GM18873 (cell line): Measurements from ENCODE around the gene LRCH1.

Experiments
- ATAC-seq: cut with Tn5 transposase; IDR thresholded peaks from one replicate; pipeline ENCODE4 v1.9.1; 2021; ENCODE audit warnings: mild to moderate bottlenecking, moderate library complexity, moderate number of reproducible peaks; ENCODE audit not compliant: unreplicated experiment, low FRiP score

Gene LRCH1

DNA sequence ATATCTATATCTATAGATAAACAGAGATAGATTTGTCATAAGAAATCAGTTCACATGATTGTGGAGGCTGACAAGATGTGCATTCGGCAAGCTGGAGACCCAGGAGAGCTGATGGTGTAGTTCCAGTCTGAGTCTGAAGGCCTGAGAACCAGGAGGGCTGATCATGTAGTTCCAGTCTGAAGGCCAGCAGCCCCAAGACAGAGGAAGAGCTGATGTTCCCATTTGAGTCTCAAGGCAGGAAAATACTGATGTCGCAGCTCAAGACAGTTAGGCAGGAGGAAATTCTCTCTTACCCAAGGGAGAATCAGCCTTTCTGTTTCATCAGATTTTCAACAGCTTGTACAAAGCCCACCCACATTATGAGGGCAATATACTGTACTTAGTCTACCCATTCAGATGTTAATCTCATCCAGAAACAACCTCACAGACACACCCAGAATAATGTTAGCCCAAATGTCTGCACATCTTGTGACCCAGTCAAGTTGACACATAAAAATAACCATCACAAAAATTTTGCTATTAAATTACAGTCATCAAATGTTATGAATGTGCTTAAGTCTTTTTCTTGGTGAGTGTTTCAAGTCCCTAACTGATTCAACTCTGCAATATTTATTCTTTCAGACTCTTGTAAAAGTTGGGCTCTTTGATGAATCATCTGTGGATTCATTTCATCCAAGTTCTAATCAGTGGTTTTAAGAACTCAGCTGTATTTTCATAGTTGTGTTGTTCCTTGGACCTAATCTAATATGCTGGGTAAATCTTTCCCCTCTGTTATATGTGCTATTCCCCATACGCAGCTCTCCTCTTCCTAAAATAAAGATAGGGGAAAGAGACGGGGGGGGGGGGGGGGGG lies 22.7 kb upstream of the LRCH1 start:
- no peak for ATAC-seq

GRCh38 chr13:46531953-46532352 lies 21.0 kb upstream of the LRCH1 start:
- ATAC-seq: no peak

DNA sequence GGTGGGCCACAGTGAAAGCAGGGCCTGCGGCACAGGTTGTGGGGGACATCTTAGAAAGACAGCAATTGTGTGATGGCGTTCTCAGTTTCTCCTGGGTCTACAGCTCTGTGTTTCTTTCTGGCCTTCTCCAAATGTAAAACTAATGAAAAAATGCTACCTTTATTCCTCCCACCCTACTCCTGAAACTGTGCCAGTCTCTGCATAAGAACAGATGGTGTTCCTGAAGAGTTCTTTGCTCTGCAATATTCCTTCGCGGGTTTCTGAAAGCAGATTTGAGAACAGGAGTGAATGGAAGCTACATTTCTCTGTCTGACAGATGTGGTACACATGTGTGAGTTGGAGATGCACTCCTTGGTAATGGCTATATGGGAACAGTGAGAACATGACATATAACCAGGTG lies 18.0 kb upstream of the LRCH1 start:
- ATAC-seq: no peak

DNA sequence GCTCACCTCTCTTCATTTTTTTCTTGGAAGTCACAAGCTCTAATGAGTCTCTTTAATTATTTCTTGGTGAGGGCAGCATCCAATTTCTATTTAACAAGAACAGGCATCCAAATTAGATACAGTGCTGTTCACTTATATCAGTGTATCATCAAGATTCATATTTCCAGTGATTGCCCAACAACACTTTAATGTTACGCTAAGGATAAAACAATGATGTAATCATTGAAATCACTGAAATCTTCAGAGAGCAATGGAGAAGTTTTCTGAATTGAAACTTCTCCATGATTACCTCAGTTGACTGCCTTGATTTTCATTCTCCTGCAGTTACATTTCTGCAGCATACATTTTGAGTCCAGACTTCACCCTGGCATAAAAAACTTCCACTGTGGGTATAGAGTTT lies 17.1 kb upstream of the LRCH1 start:
- ATAC-seq: no peak

DNA sequence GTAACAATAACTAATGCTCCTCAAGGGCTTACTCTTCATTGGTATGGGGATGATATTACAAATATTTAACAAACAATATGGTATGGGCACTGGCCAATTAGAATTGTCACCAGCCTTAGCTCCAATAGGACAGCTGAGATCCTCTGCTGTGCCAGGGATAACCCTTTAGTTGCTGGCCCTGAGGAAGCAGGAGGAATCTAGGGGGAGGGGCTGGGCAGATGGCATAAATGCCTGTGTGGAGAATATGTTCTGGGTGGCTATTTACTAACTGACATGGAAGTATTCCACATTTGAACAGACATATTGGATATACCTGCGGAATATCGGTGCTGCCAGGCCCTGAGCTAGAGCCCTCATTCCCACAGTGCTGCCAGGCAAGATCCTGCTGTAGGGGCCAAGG lies 16.6 kb upstream of the LRCH1 start:
- ATAC-seq: no peak

GRCh38 chr13:46539231-46539630 lies 13.7 kb upstream of the LRCH1 start:
- ATAC-seq: no peak

DNA sequence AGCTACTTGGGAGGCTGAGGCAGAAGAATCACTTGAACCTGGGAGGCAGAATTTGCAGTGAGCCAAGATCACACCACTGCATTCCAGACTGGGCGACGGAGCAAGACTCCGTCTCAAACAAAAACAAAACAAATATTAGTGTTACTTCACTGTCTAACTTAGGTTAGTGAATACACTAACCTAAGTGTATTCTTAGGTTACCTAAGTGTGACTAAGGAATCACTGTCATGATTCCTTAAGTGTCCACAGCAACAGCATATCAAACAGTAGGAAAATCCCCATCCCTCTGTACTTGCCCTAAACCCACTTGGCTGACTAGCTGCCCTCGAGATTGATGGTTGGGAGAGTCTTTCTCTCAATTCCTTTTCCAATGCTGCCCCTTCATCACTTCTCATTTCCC lies 11.8 kb upstream of the LRCH1 start:
- ATAC-seq: no peak

- no peak for ATAC-seq
Observed at GRCh38 chr13:46542833-46543232, 10.1 kb upstream of the LRCH1 start.

DNA sequence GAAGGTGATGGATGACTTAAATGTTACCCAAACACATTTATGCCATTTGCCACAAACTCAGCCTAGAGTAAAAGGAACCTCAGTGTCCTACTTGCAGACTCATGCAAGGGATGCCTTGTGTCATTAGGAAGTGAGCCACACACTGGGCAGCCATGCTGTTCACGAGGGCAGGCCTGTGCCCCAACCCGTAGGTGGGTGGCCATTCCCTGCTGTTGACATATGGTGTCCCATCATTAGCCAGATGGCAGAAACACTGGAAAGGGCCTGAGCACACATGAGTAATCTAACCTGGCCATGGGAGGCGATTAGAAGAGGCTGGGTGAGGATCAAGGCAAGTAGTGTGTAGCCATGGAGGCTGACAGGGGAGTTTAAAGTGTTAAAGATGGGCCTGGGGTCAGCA lies 9.7 kb upstream of the LRCH1 start:
- ATAC-seq: no peak

GRCh38 chr13:46544208-46544607 lies 8.8 kb upstream of the LRCH1 start:
- ATAC-seq: peak; percentile 59

- ATAC-seq: no peak
Observed at GRCh38 chr13:46544811-46545210, 8.2 kb upstream of the LRCH1 start.

DNA sequence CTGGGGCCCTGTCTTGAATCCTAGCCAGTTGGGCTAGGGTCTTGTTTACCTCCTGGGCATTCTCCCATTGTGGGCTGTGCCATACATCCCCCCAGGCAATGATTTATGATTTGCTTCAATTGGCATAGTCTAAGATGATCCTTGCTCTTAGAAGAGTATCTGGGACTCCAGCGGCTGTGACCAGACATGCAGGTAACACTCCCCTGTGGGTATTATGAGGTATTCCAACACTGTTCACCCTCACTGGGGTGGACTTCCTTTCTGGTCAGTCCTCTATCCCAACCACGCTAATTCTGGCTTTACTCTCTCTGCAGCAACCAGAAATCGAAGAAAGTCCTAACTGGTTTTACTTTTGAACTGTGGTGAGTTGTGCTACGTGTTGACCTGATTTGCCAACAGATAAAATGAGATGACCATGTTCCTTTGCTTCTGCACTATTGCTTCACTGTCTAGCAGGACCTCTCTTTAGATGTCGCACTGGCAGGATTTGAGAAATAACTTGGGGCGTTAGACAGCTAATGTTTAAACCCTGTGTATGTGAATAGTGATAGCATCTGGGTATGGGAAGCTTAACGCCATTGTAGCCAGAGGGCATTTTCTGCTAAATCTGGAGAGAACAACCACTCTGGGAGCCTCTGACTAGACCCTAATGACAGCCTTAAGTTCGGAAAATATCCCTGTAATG lies 6.7 kb upstream of the LRCH1 start:
- no peak for ATAC-seq

GRCh38 chr13:46550822-46551221 lies 2.1 kb upstream of the LRCH1 start:
- ATAC-seq: no peak

DNA sequence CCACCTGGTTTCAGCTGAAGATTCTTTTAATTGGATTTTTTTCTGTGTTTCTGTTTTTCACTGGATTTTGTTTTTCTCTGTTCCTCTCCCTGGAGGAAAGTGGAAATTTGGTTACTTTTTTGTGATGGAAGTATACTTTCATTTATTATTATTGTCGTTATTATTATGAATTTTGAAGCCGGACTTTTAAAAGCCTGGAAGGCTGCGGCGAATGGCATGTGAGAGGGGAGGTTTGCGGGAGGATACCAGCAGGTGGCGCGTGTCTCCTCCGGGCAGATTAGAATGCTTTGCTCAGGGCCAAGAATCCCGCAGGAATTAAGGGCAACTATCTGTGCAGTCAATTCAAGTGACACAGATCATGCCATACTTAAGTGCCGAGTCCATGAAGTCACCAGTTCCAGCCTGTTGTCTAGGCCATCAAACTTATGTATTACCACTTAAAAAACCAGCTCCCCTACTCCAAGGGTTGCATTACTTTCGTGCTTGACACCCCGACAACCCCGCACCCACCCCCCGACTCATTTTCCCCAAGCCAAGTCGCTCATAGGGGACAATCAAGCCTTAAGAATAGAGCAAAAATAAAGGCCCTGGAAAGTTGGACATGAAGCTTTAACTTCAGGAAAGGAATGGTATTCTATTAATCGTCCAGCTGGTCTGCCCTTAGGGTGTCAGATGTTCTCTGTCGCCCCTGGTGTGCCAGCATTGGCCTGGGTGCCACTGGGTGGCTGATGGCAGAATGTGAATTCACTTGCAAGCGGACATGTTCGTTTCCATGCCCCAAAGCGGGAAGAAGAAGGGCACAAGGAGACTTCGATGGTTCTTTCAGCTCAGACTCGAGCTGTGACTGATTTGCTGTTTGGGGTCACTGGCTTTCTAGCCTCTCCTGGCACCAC lies 1.3 kb upstream of the LRCH1 start:
- no peak for ATAC-seq

- no peak for ATAC-seq
Observed at GRCh38 chr13:46552303-46552682, 677 bp upstream of the LRCH1 start.

- ATAC-seq: no peak
Observed at GRCh38 chr13:46553521-46553885, 533 bp downstream of the LRCH1 start.

- ATAC-seq: no peak
Observed at GRCh38 chr13:46553886-46554858, 1.2 kb downstream of the LRCH1 start.

DNA sequence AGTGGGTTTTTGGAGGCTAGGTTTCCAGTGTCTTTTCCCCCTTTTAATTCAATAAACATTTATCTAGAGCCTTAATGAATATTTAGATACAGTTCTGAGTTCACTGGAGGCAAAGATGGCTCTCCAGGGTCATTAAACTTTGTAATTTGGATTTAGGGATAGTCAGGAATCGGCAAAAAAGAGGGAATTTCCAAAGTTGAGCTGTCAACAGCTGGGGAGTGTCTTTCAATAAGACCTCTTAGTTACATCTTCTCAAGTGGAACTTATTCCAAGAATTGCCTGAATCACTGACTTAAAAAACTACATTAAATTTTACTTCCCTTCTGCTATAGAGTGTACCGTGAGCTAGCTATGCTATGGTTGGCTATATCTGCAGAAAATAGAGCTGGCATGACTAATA lies 2.0 kb downstream of the LRCH1 start:
- ATAC-seq: no peak

GRCh38 chr13:46555722-46556417 lies 2.9 kb downstream of the LRCH1 start:
- no peak for ATAC-seq
